GM12878 (cell line): Measurements from ENCODE around the gene RAD18. TPM values are rescaled to one million over a fixed set of nuclear protein-coding genes. Genes with fewer than 3 reads are reported as not detected.

Experiments
- ATAC-seq: fragments of 200-7000 bp; cut with Tn5 transposase; 3 replicates; pipeline ENCODE4 v1.9.1; 2020; ENCODE audit warnings: mild to moderate bottlenecking, moderate library complexity
- BruUV-seq: library from RNA; stranded (reverse); fragments of 400-500 nt; replicated peaks from 2 replicates; lab custom pipeline; 2021; lab: Mats Ljungman, UMichigan
- CTCF ChIA-PET: fragments of 300-600 bp; sonication (Branson Sonifier 250); formaldehyde crosslinking; extraction: SDS; loops from one replicate; lab custom pipeline; 2021; ENCODE audit warnings: inconsistent platforms; lab: Yijun Ruan, JAX
- POLR2A ChIA-PET: fragments of 350-600 bp; formaldehyde crosslinking; extraction: SDS; loops from one replicate; lab custom pipeline; 2021; ENCODE audit warnings: inconsistent platforms; lab: Charles Lee
- RAD21 ChIA-PET: fragments of 300-600 bp; sonication (Branson Sonifier 250); formaldehyde crosslinking; loops from one replicate; lab custom pipeline; 2023; ENCODE audit warnings: antibody characterized with exemption; ENCODE audit not compliant: unreplicated experiment; lab: Charles Lee
- SMC1A ChIA-PET: fragments of 300-600 bp; sonication (Branson Sonifier 250); formaldehyde crosslinking; loops from one replicate; lab custom pipeline; 2023; ENCODE audit not compliant: unreplicated experiment, uncharacterized antibody; lab: Charles Lee
- DNase-seq: peaks from one replicate; pipeline ENCODE4 v3.0.0-alpha.2; 2011; ENCODE audit warnings: low read depth, low spot score
- FAIRE-seq: peaks from 3 replicates; lab custom pipeline; 2011; peaks lifted over from hg19 to GRCh38; lab: Jason Lieb, UNC
- H2AFZ ChIP-seq: 2 replicates; pipeline ENCODE4 v1.6.0; 2011; ENCODE audit warnings: low read depth, low read length, control low read depth; ENCODE audit not compliant: control insufficient read depth
- H3K27ac ChIP-seq: 2 replicates; pipeline ENCODE4 v1.5.1; 2011; ENCODE audit warnings: control low read depth; ENCODE audit not compliant: control insufficient read depth, insufficient read depth
- H3K27me3 ChIP-seq, 2 experiments: replicated peaks in 1 of 2; 2 replicates each; pipeline versions ENCODE4 v1.6.0 to v1.6.1; 2011; ENCODE audit warnings: low read length in 1 of 2; ENCODE audit not compliant: control insufficient read depth in 2 of 2, insufficient read depth in 2 of 2
- H3K36me3 ChIP-seq, 2 experiments: 2 replicates each; pipeline ENCODE4 v1.5.1; 2011; ENCODE audit warnings: low read length in 1 of 2; ENCODE audit not compliant: control insufficient read depth in 2 of 2, insufficient read depth in 2 of 2
- H3K4me1 ChIP-seq: 2 replicates; pipeline ENCODE4 v1.6.1; 2011; ENCODE audit warnings: mild to moderate bottlenecking, low read length, moderate library complexity, mixed read lengths; ENCODE audit not compliant: control insufficient read depth, insufficient read depth
- H3K4me2 ChIP-seq: 2 replicates; pipeline ENCODE4 v1.6.0; 2011; ENCODE audit warnings: control low read depth; ENCODE audit not compliant: control insufficient read depth, insufficient read depth
- H3K4me3 ChIP-seq: fragments of 200-600 bp; sonication (generic); 2 replicates; pipeline ENCODE4 v1.5.1; 2016
- H3K79me2 ChIP-seq: 2 replicates; pipeline ENCODE4 v1.6.0; 2011; ENCODE audit warnings: low read length; ENCODE audit not compliant: control insufficient read depth, insufficient read depth
- H3K9ac ChIP-seq: 2 replicates; pipeline ENCODE4 v1.8.0; 2011; ENCODE audit warnings: low read length, control low read depth, mixed read lengths; ENCODE audit not compliant: control insufficient read depth, insufficient read depth
- H3K9me3 ChIP-seq: replicated peaks from 3 replicates; pipeline ENCODE4 v1.5.1; 2011; ENCODE audit warnings: mild to moderate bottlenecking, low read length; ENCODE audit not compliant: control insufficient read depth, insufficient read depth
- H4K20me1 ChIP-seq: 2 replicates; pipeline ENCODE4 v1.6.0; 2011; ENCODE audit not compliant: control insufficient read depth, insufficient read depth
- BCL3 ChIP-seq: IDR thresholded peaks from 2 replicates; pipeline ENCODE4 v1.6.1; 2011; ENCODE audit warnings: borderline replicate concordance, low read depth, mild to moderate bottlenecking, moderate library complexity, low read length; ENCODE audit not compliant: insufficient read depth, poor library complexity, severe bottlenecking
- E2F4 ChIP-seq: IDR thresholded peaks from 2 replicates; pipeline ENCODE4 v1.6.1; 2012; ENCODE audit warnings: low read depth, low read length, improper control_type of control experiment
- GATAD2B ChIP-seq: fragments of 450-650 bp; conservative IDR thresholded peaks from 2 replicates; pipeline ENCODE4 v1.6.1; 2017; ENCODE audit warnings: low read depth, mild to moderate bottlenecking, moderate library complexity
- MLLT1 ChIP-seq: fragments of 450-650 bp; IDR thresholded peaks from 2 replicates; pipeline ENCODE4 v1.6.1; 2016; ENCODE audit warnings: mild to moderate bottlenecking
- SPI1 ChIP-seq: IDR thresholded peaks from 2 replicates; pipeline ENCODE4 v1.6.1; 2011; ENCODE audit warnings: low read depth, mild to moderate bottlenecking, low read length, moderate library complexity, borderline replicate concordance; ENCODE audit not compliant: insufficient read depth
- SUZ12 ChIP-seq: fragments of 200-600 bp; sonication (generic); IDR thresholded peaks from one replicate; pipeline ENCODE4 v1.6.1; 2018; ENCODE audit warnings: antibody characterized with exemption, mild to moderate bottlenecking; ENCODE audit not compliant: unreplicated experiment
- WGBS: methylation state at CpG from one replicate; pipeline ENCODE4 v1.1.6; 2016; ENCODE audit warnings: low lambda C conversion rate; ENCODE audit not compliant: insufficient replicate concordance, insufficient coverage; ENCODE audit errors: missing lambda C conversion rate; 5-methylcytosine and 5-hydroxymethylcytosine counted together
- in situ Hi-C: fragments of 300-500 bp; cut with MboI; formaldehyde crosslinking; loops from 9 replicates; pipeline ENCODE4 v1.14.3; 2018; ENCODE audit warnings: mixed read lengths
- intact Hi-C: fragments of 100-400 bp; cut with micrococcal nuclease; formaldehyde crosslinking; loops from one replicate; pipeline ENCODE4 v1.14.2; 2022; ENCODE audit not compliant: unreplicated experiment
- polyA plus RNA-seq, 11 experiments: library from polyadenylated mRNA; depleted of rRNA in 4 of 11; unstranded in 6 of 11; stranded (reverse) in 5 of 11; fragments of >200 nt; fragmentation: Nextera tagmentation in 4 of 11; fragmentation: Illumina TruSeq in 1 of 11; extraction: Ambion mirVana in 4 of 11; extraction: Trizol in 1 of 11; gene quantifications; 1 replicate in 1 of 11; 2 replicates in 10 of 11; pipeline versions ENCODE4 v1.2.1 to v1.2.3, GENCODE V29; 2011 to 2016; ENCODE audit warnings: inconsistent platforms in 2 of 11, missing spikeins in 2 of 11, low read depth in 1 of 11
- total RNA-seq, 4 experiments: library from RNA; depleted of rRNA in 3 of 4; stranded (reverse); fragments of >200 nt in 3 of 4; fragmentation: Illumina TruSeq in 1 of 4; extraction: Trizol in 1 of 4; gene quantifications; 2 replicates each; pipeline versions ENCODE4 v1.2.1 to v1.2.3, GENCODE V29; 2013 to 2021

The RAD18 gene
- total and polyA plus RNA-seq, 10 of the 15 experiments (the other 5 are each of a cell fraction or from before 2014, with no cell fraction given): 8.7 to 38.6 (median 19.2) TPM

- no TSS peak for BruUV-seq
- no peaks in the 10 kb centered on the region for H3K79me2 ChIP-seq
- RAD21 ChIA-PET: no interaction called here
- intact Hi-C loops: no loop called here
- no peak for ATAC-seq
- H3K27me3 ChIP-seq: no peaks in the 10 kb centered on the region
- SMC1A ChIA-PET: interaction anchor here (1.4 kb wide), 1 partner anchor 10 kb away, joined by 3 read pairs; no protein-coding TSS in a partner anchor
- no peak for TF ChIP-seq MLLT1
- TF ChIP-seq BCL3: peak; percentile 85
- no peak for TF ChIP-seq E2F4
- no peak for TF ChIP-seq SUZ12
- TF ChIP-seq GATAD2B: no peak
- no peak for TF ChIP-seq SPI1
- no peak overlapping the region for H2AFZ ChIP-seq
- WGBS: 100% methylated on average over 4 of the region's 4 CpGs
- H3K36me3 ChIP-seq: no peaks in the 10 kb centered on the region
- H3K27ac ChIP-seq: no peak overlapping the region
- no peak overlapping the region for H3K4me2 ChIP-seq
- in situ Hi-C loops: no loop called here
- H4K20me1 ChIP-seq: no peaks in the 10 kb centered on the region
- H3K4me3 ChIP-seq: no peak overlapping the region
- CTCF ChIA-PET: interaction anchor here (1.3 kb wide), 1 partner anchor 97 kb away, joined by 3 read pairs; the partner anchor contains the start of gene OXTR
- no peak for DNase-seq
- H3K4me1 ChIP-seq: no peaks in the 10 kb centered on the region
- no peaks in the 10 kb centered on the region for H3K9me3 ChIP-seq
- no peak overlapping the region for H3K9ac ChIP-seq
- POLR2A ChIA-PET: no interaction called here
- no peak for FAIRE-seq
These were observed 97.6 kb downstream of the RAD18 start for GRCh38 chr3:8865697-8866096.
